Measurements from ENCODE around the gene C1D.

Gene C1D

DNA sequence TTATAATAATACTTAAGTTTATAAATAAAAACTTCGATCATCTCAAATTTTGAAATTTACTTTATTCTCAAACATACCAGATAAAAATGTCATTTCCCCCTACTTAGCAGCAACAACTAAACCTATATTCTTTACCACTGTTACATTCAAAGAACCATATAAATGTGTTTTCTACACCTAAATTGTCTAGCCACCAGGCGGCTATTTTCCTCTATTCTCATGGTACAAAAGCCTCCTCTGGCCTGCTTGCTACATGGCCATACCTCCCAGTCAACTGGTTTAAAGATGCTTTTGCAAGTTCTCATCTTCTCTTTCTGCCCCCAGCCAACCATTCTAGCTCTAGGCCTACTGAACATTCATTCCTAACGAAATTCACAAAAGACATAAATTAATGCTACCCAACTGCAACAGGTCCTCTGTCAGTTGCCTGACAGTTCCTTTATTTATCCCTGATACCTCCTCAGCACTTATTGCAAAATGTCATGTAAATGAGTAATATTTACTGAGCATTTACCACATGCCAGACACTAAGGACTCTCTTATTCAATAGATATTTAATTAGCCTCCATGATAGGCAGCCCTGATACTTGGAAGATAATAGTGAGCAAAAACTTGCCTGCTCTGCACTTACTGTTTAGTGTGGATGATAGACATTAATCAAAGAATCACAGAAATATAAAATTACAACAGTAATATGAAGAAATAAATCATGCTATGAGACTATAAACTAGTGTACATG, 5.0 kb downstream of the C1D start:
- no peak for DNase-seq

DNA sequence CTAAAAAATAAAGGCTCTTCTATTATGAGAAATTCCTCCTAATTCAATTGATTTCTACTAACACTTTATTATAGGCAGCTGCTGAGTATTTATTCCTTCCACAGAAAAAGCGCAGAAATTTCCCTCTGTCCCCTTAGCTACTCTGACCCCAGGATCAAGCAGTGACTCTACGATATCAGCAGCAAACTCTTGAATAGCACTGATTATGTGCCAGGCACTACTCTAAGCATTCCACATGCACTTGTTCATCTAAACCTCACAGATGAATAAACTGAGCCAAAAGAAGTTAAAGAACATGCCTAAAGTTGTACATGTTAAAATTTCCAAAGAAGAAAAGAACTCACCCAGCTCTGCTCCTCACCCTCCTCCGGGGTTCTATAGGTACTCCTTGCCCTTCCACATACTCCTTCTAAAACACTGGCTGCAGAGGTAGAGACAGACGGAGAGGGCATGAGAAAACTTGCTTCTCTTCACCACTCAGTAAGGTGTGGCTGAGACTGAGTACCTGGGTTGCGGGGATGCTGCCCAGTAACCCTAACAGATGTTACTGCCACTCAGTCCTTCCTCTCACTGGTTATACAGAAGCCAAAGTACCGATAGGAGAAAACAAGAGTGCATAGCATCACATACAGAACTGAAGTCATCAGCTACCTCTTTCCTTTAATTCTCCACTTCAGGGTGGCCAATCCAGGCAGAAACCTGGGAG, 9.9 kb downstream of the C1D start:
- DNase-seq = no peak

GRCh38 chr2:68050353-68050752, 12.5 kb downstream of the C1D start:
- no peak for DNase-seq

- no peak for DNase-seq
Observed at GRCh38 chr2:68046642-68047240, 16.1 kb downstream of the C1D start.

DNA sequence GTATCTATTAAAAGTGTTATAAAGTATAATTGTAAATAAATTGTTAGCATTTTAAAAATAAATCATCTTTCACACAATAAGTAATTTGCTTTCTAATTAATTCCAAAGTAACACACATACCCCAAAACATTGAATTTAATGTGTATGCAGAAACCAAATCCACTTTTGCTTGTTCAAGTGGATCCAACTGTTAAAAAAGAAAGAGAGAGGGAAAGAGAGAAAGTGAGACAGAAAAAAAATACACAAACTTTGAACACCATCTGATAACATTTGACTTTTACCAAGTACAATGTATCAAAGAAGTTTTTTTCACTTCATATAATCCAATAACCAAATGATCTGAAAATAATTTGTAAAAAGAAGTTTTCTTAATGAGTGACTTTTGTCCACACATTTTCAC, 16.6 kb downstream of the C1D start:
- no peak for DNase-seq

- DNase-seq = no peak
Observed at GRCh38 chr2:68045342-68045741, 17.5 kb downstream of the C1D start.

DNA sequence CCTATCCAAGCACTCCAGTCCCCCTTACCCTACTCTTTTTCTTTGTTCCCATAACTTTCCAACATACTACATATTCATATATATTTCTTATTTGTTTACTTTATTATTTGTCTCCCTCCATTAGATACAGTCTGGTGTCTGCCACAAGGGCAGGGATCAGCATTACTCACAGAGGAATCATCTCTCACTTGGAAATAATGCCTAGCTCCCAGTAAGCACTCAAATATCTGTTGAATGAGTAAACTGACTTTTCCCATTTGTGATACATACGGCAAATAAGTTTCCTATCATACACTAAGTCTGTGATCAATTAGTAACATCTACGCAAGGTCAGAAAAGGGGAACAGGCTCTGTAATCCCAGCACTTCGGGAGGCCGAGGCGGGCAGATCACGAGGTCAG, 18.7 kb downstream of the C1D start:
- DNase-seq = no peak

- DNase-seq = no peak
Observed at GRCh38 chr2:68043695-68044094, 19.1 kb downstream of the C1D start.

DNA sequence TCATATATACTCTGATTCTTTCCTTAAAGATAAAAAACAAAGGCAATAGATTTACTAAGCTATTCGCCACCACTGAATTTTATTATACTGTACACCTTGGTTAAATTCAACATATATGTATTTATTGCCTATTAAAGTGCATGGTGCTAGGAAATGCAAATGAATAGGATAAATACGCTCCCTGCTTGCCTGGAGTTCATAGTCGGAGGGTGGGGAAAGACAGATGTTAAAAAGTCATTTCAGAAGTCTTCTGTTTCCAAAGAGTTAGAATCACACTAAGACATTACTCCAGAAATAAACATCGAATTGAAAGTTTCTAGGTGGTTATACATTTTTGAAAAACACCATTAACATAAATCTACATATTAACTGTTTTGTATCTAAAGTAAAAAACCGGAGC, 19.8 kb downstream of the C1D start:
- DNase-seq = no peak

DNA sequence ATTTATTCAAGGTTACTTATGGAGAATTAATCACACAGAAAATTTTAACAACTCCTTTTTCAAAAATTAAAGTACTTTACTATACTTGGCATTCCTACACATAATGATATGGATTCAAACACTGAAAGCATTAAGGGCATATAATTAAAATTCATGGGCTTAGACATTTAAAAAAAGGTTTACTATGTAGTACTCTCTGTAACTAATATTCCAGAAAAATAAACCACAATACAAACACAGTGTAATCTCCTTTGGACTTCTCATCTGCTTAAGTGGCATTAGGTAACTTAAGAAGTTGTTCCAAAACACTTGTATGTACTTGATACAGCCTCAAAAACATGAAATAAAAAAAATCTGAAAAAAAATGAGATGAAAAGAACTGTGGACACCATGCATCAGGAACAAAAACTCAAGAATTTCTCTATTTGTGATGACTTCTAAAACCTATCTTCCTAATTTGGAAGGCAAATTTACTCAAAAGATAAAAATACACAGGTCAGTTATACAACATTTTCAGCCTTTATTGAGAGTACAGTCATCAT, 21.0 kb downstream of the C1D start:
- DNase-seq = no peak

GRCh38 chr2:68040078-68040477, 22.7 kb downstream of the C1D start:
- no peak for DNase-seq

- DNase-seq = peak; percentile 9
Observed at GRCh38 chr2:68039317-68039716, 23.5 kb downstream of the C1D start.

GRCh38 chr2:68032702-68033101, 30.1 kb downstream of the C1D start:
- DNase-seq = no peak

DNA sequence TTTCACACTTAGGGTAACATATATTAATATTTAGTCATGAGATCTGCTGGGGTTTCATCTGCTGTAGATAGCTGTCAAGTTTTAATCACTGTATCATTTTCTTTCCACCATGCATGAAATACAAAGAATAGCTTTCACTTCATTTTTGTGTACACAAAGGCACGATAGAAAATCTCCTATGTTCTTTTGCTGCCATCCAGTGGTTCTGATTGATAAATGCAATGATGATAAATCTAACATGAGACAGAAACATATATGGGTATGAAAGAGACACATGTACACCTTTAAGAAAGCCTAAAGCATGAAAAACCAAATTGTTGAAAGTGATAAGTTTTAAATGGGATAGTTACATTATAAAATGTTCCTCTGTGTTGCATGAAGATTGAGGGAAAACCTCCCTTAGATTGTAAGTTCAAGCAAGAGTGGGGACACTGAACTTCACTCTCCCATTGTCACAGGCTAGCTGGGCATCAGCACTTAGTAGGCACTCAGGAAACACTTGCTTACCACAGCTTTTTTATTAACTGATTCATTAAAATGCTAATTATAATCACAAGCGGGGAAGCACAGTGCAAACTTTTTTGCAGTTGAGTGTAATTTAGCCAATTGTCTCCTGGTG, 31.2 kb downstream of the C1D start:
- DNase-seq = peak; percentile 83

DNA sequence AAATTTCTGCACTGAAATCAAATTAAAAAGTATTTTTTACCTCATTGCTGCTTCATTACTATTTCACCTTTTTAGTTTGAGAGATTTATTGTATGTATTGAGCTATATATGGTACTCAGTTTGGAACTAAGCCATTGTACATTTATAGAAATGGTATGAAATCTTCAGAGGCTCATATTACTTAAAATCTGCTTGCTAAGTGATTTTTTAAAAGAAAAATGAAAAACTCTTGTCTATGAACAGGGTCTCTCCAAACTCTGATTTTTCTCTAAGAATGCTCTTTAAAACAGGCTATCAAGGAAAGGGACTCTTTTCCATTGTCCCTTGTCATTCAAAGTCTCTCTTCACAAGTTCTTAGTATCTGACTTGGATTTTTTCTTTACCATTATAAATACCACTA, 31.8 kb downstream of the C1D start:
- no peak for DNase-seq

- no peak for DNase-seq
Observed at GRCh38 chr2:68030529-68030928, 32.3 kb downstream of the C1D start.

- DNase-seq = no peak
Observed at GRCh38 chr2:68027959-68028358, 34.8 kb downstream of the C1D start.

- no peak for DNase-seq
Observed at GRCh38 chr2:68024450-68024849, 38.4 kb downstream of the C1D start.

- no peak for DNase-seq
Observed at GRCh38 chr2:68023904-68024303, 38.9 kb downstream of the C1D start.

- DNase-seq = no peak
Observed at GRCh38 chr2:68018727-68019126, 44.1 kb downstream of the C1D start.

DNA sequence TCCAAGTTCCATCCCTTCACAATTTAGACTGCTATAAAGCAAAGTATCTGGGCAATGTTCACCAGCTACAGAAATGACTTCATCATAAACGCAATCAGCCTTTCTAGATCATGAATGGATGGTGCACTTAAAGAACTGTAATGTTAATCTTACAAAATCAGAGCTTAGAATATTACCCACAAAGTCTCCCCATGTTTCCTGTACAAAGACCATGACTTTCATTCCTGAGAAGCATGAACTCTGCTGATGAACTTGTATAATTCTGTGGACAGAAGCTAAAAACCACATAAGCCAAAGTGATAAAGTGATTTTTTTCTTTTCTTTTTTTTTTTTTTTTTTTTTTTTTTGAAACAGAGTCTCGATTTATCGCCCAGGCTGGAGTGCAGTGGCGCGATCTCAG, 53.3 kb downstream of the C1D start:
- DNase-seq = no peak

- no peak for DNase-seq
Observed at GRCh38 chr2:68000170-68000825, 62.5 kb downstream of the C1D start.

DNA sequence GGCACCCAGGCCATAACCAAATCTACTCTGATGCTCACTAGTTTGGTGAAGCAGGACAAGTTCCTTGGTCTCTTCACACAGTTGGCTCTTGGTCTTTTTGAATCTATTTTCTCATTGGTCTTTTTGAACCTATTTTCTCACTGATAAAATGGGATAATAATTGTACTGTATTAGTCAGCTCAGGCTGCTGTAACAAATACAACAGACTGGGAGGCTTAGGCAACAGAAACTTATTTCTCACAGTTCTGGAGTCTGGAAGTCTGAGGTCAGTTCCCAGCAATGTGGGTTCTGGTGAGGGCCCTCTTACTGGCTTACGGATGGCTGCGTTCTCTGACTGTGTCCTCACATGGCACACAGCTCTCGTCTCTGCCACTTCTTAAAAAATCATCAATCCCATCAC, 63.5 kb downstream of the C1D start:
- DNase-seq = no peak
